HL-60 (cell line): Measurements from ENCODE around the gene SUCO.
A peak's percentile ranks its signal among the peaks of the same experiment; 100 is the strongest.

ENCODE experiments used
- DNase-seq, 2 experiments: peaks; one replicate each; pipeline ENCODE4 v3.0.0-alpha.2; 2010 to 2020; ENCODE audit warnings: low read depth in 1 of 2, low spot score in 1 of 2
- H3K27ac ChIP-seq: fragments of 250-450 bp; sonication (Bioruptor Pico); replicated peaks from 2 replicates; pipeline ENCODE4 v1.5.1; 2020; ENCODE audit warnings: mild to moderate bottlenecking, moderate library complexity
- H3K27me3 ChIP-seq: fragments of 250-450 bp; sonication (Bioruptor Pico); 2 replicates; pipeline ENCODE4 v1.5.1; 2021; ENCODE audit warnings: mild to moderate bottlenecking, moderate library complexity; ENCODE audit not compliant: insufficient read depth, poor library complexity, severe bottlenecking
- H3K4me3 ChIP-seq: replicated peaks from 2 replicates; pipeline ENCODE4 v1.5.1; 2011; ENCODE audit warnings: mild to moderate bottlenecking, control low read depth, low read length; ENCODE audit not compliant: insufficient read depth
- GABPA ChIP-seq: IDR thresholded peaks from 2 replicates; pipeline ENCODE4 v1.6.1; 2012; ENCODE audit warnings: low read depth
- POLR2AphosphoS5 ChIP-seq: IDR thresholded peaks from 2 replicates; pipeline ENCODE4 v1.6.1; 2012; ENCODE audit warnings: low read depth
- SPI1 ChIP-seq: IDR thresholded peaks from 2 replicates; pipeline ENCODE4 v1.6.1; 2012; ENCODE audit warnings: low read depth, mild to moderate bottlenecking, borderline replicate concordance
- TF ChIP-seq, protein P1 (sequence below): IDR thresholded peaks from 2 replicates; pipeline ENCODE4 v1.6.1; 2012; ENCODE audit warnings: low read depth; ENCODE audit not compliant: insufficient replicate concordance
- TF ChIP-seq, protein P2 (sequence below): IDR thresholded peaks from one replicate; pipeline ENCODE4 v1.5.1; 2011; ENCODE audit warnings: low read length, control low read depth, inconsistent platforms; ENCODE audit not compliant: insufficient read depth

The SUCO gene

DNA sequence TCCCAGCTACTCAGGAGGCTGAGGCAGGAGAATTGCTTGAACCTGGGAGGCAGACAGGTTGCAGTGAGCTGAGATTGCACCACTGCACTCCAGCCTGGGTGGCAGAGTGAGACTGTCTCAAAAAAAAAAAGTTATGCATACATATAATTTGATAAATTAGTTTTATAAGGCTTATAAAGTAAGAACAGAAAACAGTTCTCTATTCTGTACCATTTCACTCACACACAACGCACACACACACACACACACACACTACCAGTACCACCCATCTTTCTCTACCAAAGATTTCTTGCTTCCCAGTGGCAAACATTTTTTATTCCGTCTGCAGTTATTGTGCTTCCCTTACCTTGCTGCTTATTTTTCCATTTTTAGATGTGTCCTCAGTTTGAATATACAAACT lies 79.5 kb downstream of the SUCO start:
- DNase-seq = no peak
- H3K27ac ChIP-seq = no peak overlapping the region
- no peak overlapping the region for H3K4me3 ChIP-seq
- no peaks in the 10 kb centered on the region for H3K27me3 ChIP-seq
- TF ChIP-seq, protein P1, sequence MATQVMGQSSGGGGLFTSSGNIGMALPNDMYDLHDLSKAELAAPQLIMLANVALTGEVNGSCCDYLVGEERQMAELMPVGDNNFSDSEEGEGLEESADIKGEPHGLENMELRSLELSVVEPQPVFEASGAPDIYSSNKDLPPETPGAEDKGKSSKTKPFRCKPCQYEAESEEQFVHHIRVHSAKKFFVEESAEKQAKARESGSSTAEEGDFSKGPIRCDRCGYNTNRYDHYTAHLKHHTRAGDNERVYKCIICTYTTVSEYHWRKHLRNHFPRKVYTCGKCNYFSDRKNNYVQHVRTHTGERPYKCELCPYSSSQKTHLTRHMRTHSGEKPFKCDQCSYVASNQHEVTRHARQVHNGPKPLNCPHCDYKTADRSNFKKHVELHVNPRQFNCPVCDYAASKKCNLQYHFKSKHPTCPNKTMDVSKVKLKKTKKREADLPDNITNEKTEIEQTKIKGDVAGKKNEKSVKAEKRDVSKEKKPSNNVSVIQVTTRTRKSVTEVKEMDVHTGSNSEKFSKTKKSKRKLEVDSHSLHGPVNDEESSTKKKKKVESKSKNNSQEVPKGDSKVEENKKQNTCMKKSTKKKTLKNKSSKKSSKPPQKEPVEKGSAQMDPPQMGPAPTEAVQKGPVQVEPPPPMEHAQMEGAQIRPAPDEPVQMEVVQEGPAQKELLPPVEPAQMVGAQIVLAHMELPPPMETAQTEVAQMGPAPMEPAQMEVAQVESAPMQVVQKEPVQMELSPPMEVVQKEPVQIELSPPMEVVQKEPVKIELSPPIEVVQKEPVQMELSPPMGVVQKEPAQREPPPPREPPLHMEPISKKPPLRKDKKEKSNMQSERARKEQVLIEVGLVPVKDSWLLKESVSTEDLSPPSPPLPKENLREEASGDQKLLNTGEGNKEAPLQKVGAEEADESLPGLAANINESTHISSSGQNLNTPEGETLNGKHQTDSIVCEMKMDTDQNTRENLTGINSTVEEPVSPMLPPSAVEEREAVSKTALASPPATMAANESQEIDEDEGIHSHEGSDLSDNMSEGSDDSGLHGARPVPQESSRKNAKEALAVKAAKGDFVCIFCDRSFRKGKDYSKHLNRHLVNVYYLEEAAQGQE = no peak
- TF ChIP-seq SPI1 (no peak), GABPA (no peak), POLR2AphosphoS5 (no peak)
- TF ChIP-seq, protein P2, sequence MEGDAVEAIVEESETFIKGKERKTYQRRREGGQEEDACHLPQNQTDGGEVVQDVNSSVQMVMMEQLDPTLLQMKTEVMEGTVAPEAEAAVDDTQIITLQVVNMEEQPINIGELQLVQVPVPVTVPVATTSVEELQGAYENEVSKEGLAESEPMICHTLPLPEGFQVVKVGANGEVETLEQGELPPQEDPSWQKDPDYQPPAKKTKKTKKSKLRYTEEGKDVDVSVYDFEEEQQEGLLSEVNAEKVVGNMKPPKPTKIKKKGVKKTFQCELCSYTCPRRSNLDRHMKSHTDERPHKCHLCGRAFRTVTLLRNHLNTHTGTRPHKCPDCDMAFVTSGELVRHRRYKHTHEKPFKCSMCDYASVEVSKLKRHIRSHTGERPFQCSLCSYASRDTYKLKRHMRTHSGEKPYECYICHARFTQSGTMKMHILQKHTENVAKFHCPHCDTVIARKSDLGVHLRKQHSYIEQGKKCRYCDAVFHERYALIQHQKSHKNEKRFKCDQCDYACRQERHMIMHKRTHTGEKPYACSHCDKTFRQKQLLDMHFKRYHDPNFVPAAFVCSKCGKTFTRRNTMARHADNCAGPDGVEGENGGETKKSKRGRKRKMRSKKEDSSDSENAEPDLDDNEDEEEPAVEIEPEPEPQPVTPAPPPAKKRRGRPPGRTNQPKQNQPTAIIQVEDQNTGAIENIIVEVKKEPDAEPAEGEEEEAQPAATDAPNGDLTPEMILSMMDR = no peak

DNA sequence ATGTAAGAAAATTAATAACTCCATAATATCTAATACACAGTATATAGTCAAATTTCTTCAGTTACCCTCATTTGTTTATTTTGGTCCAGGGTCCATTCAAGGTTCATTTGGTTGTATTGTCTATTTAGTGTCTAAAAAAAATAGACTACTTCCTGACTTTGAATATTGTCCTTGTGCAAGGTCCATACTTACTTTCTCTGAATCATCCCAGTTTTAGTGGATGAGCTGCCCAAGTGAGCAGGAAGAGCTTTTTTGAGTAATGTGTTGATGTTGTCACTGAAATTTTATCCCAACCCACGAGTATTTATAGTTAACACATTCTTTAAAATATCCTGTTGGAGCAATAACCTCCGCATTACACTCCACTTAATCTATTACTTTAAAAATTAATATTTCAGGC lies 80.3 kb downstream of the SUCO start:
- Histone ChIP-seq H3K27ac (no peak overlapping the region), H3K27me3 (no peaks in the 10 kb centered on the region), H3K4me3 (no peak overlapping the region)
- DNase-seq = no peak
- TF ChIP-seq SPI1 = no peak
- TF ChIP-seq GABPA = no peak
- no peak for TF ChIP-seq POLR2AphosphoS5
- TF ChIP-seq, protein P2 = no peak
- TF ChIP-seq, protein P1 = no peak

DNA sequence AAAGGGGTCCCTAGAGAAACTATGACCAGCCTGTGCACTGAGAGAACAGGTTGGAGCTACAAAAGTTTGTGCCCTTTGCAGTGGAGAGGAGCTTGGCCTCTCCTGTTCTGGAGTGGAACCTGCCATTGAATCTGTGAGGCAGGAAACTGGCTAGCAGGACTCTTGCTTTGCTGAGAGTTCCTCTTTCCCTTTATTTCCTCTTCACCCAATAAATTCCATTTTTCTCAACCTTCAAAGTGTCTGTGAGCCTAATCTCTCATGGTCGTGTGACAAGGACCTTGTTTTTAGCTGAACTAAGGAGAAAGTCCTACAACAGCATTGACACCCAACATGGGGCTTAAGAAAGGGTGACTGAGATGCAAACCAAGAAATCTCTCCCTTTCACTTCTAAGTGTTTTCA lies 83.2 kb downstream of the SUCO start:
- peak in 1 of 2 experiments; percentile 41 for DNase-seq
- no peaks in the 10 kb centered on the region for H3K27me3 ChIP-seq
- no peak for TF ChIP-seq POLR2AphosphoS5
- TF ChIP-seq, protein P1 = no peak
- TF ChIP-seq SPI1 = peak; percentile 80
- TF ChIP-seq GABPA = no peak
- H3K4me3 ChIP-seq = no peak overlapping the region
- H3K27ac ChIP-seq = peak overlapping the region; percentile 55
